ENCODE measurements around the gene GCNT1.
"Not testable (repeated sequence)": the region's sequence is repeated elsewhere in the genome, so short reads cannot be mapped to it uniquely, and the experiment has no call there.

The GCNT1 gene

DNA sequence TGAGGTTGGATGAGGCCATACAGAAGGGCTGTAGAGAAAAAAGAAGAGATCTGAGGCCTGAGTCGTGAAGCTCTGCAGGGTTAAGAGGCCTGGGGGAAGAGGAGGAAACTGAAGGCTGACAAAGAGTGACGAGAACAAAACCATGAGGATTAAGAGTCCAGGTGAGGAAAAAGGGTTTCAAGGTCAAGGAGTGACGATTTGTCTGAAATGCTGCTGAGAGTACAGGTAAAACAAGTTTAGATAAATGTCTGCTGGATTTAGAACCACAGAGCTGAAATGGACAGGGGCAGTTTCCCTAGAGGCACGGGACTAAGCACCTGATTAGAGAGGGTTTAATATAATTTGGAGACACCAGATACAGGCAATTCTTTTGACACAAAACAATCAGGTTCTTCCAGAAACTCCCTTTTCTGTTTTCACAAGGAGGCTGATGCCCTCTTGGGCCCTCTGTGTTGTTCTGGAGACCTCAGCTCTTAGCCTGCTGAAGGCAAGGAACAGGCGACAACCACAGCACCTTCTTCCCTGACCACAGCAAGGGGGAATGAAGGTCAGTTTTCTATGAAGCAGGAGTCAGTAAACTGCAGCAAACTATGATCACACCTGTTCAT lies 14.6 kb upstream of the GCNT1 start:
- DNase-seq: no peak

DNA sequence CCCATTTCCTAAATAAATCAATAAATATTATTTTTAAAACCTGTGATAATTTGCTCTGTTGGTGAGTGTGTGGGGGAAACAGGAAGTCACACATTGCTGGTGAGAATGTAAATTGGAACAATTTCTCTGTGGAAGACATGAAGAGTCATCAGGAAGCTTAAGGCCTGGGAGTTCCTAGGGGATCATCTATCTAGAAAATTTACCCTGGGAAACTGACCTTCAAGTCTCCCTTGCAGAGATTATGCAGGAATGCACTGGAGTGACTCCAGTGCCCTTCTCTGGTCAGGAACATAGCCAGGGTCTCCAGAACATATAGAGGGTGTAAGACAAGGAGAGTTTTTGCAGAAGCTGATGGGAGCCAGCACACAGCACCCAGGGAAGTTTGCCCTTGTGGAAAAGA lies 13.0 kb upstream of the GCNT1 start:
- no peak for DNase-seq

- DNase-seq: no peak
Observed at GRCh38 chr9:76448501-76448900, 10.5 kb upstream of the GCNT1 start.

- DNase-seq: no peak
Observed at GRCh38 chr9:76451234-76451633, 7.7 kb upstream of the GCNT1 start.

DNA sequence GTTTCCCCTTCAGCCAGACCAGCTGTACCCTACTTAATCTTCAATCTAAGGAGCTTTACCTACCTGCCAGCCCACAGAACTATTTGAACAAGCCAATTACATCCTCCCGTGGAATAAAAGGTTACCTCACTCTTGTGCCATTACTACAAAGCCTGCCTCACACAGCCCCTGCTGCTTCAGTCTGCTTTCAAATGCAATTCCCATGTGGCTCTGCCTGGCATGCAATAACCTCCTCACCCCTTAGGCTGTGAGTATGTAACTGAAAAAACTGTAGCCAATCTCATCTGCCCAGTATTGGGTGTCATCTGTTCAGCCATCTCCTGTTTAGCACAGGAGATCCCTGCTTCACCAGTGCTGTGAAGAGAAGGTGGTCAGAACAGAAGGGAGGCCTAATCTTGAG lies 6.1 kb upstream of the GCNT1 start:
- no peak for DNase-seq

DNA sequence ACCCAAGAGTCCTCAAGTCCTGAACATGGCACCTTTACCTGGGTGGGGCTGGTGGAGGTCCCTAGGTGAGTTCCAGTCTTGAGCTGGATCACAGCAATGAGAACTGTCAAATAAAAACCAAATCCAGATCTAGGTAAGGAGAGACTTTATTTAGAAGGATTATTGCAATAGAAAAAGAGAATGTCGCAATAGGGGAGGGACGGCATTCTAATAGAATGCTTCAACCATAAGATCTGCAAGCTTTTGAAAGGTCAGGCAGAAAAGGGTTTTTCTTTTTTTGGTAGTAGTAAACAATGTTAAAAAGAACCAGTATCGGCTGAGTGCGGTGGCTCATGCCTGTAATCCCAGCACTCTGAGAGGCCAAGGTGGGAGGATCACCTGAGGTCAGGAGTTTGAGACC lies 5.2 kb upstream of the GCNT1 start:
- no peak for DNase-seq

- no peak for DNase-seq
Observed at GRCh38 chr9:76454311-76454710, 4.7 kb upstream of the GCNT1 start.

- DNase-seq: no peak
Observed at GRCh38 chr9:76456202-76456926, 2.6 kb upstream of the GCNT1 start.

DNA sequence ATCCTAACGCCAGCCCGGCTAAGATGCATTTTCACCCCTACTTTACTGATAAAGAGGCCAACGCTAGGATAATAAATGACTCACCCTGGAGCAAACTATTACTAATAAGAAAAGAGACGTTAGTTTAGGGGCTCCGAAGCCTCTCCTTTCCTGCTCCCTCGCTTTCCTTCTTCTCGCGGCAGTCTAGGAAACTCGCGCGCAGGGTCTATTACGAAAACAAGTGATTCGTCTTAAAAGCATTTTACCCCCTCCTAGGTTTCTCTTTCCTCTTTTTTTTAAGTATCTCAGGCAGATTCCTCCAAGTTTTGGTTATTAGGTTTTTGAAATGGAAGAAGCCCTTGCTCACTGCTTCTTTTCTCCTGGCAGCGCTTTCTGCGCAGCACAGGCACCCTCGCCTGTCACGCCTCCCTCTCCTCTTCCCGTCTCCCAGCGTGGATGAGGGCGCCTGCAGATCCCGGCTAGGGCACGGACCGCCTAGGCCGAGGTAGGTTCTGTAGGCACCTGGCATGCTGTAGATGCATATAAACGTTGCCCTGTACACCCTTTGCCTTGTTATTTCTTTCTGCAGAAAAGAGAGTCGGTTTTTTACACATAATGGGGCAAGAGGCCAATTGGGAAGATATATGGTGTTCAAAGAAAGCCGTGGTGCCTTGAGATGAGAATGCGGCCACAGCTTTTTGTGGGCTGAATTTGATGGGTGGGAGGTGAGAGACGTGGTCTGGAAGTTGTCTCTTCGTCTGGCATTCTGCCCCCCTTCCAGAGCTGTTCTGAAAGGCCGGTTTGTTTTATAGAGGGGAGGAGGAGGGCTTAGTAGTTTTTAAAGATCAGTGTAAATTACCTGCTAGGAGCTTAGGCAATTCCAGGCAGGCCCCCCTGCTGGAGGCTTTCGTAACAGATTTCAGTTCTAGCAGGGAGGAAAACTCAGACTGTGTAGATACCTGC lies 983 bp downstream of the GCNT1 start:
- peak; percentile 4 to 27 for DNase-seq

DNA sequence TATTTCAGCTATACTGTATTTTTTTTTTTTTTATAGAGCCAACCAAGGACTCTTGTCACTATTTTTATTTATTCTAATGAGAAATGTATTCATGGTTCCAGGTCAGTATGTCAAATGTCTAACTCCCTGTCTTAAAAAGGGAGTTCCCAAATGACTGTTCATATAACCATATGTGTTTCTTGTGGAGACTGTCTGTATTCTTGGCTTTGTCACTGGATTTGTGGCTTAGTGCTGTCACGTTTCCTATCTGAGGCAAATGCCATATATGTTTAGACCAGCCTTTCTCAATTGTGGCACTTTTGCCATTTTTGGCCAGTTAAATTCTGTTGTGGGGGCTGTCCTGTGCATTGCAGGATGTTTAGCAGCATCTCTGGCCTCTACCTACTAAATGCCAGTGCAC lies 3.1 kb downstream of the GCNT1 start:
- no peak for DNase-seq

DNA sequence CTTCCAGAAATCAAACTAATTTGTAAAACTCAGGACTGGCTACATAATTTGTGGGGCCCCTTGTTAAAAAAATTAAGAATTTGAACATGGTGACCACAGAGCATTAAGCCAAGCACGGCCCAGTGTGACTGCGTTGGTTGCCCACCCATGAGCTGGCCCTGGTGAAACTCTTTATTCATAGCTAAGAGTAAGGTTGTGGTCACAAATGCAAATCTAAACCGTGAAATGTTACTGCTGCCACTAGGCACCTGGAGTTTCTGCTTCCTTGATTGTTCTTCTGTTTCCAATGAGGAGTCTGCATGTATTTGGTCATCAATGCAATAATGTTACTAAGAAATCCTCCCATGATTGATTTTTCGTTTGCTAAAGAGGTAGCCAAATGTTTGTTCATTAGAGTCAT lies 4.2 kb downstream of the GCNT1 start:
- no peak for DNase-seq

- no peak for DNase-seq
Observed at GRCh38 chr9:76464706-76465105, 5.7 kb downstream of the GCNT1 start.

- DNase-seq: no peak
Observed at GRCh38 chr9:76465442-76466298, 6.7 kb downstream of the GCNT1 start.

- no peak for DNase-seq
Observed at GRCh38 chr9:76466299-76466605, 7.3 kb downstream of the GCNT1 start.

DNA sequence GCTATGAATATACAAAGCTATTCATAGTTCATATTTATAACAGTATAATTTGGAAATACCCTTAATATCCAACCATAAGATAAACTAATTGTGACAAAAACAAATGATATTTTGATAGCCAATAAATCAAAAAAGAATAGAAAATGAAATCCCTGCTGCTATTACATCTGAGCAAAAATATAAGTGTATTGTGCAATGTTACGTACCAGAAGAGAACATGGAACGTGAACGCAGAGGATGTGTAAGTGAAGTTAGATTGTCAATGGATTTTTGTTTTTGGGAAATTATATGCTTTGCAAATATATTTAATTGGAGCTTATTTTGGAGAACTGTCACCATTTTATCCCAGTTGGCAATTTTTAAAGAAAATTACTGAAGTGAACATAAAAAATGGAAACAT lies 15.4 kb downstream of the GCNT1 start:
- no peak for DNase-seq

DNA sequence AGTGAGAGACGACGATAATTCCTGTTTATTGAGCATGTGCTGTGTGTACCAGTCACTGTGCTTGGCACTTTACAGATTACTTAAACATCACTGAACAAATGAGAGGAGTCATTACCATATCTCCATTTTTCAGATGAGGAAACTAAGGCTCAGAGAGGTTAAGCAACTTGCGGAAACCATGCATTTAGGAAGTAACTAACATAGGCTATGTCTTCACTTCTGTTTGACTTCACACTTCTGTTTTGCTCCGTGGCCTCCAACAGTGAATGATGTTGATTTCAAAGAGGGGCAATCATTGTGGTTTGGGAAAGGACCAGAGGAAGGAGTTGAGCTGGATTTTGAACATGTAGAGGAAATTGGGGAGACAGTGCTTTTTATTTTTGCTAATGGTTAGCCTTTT lies 16.7 kb downstream of the GCNT1 start:
- DNase-seq: no peak

GRCh38 chr9:76477818-76478217 lies 18.8 kb downstream of the GCNT1 start:
- not testable (repeated sequence) for DNase-seq

- no peak for DNase-seq
Observed at GRCh38 chr9:76478226-76478625, 19.2 kb downstream of the GCNT1 start.

DNA sequence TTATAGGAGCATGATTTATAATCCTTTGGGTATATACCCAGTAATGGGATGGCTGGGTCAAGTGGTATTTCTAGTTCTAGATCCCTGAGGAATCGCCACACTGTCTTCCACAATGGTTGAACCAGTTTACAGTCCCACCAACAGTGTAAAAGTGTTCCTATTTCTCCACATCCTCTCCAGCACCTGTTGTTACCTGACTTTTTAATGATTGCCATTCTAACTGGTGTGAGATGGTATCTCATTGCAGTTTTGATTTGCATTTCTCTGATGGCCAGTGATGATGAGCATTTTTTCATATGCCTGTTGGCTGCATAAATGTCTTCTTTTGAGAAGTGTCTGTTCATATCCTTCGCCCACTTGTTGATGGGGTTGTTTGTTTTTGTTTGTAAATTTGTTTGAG lies 20.4 kb downstream of the GCNT1 start:
- DNase-seq: not testable (repeated sequence)

DNA sequence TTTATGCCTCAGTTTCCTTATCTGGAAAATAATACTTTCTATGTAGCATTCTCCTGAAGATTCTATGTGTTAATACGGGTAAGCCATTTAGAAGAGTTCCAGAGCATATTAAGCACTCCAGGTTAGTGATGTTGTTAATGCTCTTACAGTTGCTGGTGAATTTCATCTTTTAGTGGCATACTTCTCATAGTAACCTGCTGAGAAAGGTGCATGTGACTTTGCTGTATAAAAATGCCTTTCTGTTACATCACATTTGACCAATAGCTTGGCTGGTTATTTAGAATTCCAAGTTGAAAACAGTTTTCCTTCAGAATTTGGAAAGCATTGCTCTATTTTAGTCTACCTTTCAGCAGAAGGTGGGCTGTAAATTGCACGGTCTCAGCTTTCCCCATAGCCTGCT lies 27.2 kb downstream of the GCNT1 start:
- no peak for DNase-seq

- DNase-seq: no peak
Observed at GRCh38 chr9:76490249-76490990, 31.4 kb downstream of the GCNT1 start.

DNA sequence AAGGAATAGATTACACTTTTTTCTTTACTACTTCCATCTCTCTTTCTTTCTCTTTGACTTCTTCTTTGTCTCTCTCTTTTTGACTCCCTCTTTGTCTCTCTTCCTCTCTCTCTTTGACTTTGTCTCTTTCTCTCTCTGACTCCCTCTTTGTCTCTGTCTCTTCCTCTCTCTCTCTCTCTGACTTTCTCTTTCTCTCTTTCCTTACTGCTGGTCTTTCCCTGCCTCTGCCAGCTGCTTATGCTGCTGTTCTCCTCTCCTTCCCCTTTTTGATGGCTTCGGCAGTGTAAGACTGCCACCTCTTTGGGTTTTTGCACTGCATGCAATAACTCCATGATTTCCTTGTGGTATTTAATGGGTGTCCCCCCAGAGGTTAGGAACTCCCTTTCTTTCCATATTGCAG lies 32.1 kb downstream of the GCNT1 start:
- DNase-seq: not testable (repeated sequence)
